Measurements from ENCODE around the gene PPP1CB.
A peak's percentile ranks its signal among the peaks of the same experiment; 100 is the strongest.
"Not testable (repeated sequence)": the region's sequence is repeated elsewhere in the genome, so short reads cannot be mapped to it uniquely, and the experiment has no call there.

The PPP1CB gene

DNA sequence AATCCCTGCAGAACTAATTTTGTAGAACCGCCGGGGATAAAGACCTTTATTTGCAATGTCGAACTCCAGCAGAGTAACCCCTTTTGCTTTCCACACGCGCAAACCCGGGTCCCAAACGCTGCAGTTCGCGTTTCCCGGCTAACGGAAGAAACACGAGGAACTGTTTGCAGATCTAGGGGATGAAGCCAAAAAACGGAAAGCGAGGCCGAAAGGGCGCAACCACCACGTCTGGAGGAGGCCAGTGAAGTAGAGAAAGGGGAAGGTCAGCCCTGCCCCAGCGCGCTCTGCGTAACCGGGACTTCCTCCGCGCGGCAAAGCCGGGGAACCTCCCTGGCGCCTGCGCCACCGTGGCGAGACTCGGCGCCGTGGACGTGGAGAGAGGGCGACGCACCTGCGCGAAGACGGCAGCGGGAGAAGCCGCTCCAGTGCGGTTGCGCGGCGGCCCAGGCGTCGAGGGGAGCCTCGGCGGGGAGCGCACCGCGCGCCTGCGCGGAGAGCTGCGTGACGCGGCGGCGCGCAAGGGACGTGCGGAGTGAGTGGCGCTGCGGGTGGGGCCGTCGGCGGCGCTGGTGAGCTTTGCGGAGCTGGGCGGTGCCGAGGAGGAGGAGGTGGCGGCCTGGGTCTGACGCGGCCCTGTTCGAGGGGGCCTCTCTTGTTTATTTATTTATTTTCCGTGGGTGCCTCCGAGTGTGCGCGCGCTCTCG lies at the start of gene PPP1CB:
TSS of gene PPP1CB (plus strand) at position 579 of the 704 bp plus-strand sequence. CDS start 295 bp downstream, outside the sequence.
- DNase-seq: peak; percentile 98

DNA sequence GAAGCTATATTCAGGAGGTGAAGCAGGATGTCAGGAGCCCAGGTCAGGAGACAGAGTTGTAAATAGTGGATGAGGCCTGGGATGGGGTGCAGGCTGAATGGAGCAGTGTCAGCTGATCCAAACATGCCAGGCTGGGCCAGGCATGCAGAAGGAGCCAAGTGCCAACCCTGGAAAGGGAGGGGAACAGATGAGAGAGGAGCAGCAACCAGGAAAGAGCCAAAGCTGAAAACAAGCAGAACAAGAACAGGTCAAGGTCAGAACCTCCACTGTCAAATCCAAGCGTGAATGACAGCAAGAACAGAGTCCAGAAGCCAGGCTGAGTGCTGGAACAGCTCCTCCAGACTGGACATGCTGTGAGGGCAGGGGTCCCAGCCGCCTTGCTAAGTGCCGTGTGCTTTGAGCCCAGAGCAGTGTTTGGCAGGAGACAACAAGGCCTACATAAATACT lies 49.2 kb upstream of the PPP1CB start:
- no peak for DNase-seq

DNA sequence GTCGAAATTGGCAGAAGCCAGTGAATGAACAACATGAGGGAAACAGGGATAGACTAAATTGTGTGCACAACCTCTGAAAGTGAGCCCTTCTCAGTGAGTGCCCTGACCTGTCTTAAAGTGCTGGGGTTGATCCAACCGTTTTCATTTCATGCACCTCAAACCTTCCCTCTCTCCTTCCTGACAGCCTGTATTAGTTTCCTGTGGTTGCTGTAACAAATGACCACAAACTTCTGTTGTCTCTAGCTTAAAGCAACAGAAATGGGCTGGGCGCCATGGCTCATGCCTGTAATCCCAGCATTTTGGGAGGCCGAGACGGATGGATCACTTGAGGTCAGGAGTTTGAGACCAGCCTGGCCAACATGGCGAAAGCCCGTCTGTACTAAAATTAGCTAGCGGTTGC lies 48.8 kb upstream of the PPP1CB start:
- DNase-seq: no peak

DNA sequence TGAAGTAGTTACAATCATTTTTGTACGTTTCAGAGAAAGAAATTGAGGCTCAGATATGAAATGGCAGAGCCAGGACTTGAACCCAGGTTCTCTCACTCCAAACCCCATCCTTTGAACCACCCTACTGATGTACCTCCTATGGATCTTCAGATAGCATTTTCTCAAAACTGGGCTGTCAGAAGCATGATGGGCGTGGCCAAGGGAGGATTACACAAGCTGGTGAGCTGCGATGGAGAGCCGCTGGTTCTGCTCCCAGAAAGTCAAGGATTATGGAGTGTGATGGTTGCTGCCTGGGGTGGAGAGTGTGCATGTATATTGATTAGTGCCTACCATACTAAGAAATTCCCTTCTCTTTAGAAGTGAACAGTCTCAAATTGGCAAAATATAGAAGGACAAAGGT lies 47.0 kb upstream of the PPP1CB start:
- no peak for DNase-seq

DNA sequence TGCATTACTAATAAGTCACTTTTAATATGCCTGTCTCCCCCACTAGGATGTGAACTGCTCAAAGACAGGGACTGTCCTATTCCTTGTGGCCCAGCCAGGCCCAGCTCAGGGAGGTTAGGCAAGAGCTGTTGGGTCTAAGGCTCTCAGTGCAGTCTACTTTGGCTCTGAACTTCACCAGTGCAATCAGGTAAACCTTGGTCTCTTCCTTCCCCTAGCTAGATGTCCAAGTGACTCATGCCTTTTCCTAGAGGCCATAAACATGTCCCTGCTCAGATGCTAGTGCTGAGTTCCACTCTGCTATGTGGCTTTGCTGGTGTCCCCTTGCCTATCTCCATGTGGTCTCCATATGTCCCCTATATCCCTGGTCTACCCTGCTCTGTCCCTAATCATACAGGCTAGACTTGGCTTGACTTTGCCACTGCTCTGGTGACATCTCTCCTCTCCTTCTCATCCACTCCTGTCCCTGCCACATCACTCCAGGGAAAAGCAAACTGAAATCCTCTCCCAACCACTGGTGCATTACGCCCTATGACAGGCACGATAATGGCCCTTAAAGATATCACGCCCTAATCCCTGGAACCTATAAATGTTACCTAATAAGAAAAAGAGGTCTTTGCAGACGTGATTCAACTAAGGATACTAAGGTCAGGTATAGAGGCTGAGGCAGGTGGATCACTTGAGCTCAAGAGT lies 45.7 kb upstream of the PPP1CB start:
- DNase-seq: no peak

DNA sequence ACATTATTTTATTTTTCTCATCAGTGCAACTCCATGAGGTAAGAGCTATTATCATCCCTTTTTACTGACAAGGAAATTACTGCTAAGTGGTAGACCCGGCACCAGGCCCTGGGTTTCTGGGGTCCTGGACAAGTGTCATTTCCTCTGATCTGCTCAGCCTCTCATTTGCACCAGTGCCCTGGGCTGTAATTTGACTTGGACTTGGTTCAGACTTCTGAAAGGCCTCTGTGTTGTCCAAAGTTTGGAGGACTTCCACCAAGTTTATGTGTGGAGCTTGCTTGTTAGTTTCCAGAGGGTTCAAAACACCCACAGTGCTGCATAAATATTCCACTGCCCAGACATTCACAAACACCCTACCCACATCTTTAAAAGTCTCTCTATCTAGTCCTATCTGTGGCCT lies 44.0 kb upstream of the PPP1CB start:
- DNase-seq: no peak

DNA sequence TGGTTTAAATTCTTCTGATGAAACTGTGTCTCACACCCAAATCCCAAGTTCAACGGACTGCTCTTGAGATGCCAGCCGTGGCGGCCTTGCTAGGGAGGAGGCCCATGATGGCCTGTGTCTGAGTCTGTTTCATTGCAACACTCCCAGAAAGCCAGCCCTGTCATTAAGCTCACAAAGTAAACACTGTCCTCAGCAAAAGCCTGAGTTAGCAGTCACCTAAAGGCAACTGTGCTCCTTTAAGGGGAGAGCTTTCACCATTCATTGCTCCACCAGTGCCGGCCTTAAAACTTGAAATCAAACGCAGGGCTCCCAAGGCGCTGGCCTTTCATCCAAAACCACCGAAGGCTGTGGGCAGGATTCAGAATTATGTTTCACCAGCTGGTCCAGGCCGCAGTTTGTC lies 42.5 kb upstream of the PPP1CB start:
- no peak for DNase-seq

DNA sequence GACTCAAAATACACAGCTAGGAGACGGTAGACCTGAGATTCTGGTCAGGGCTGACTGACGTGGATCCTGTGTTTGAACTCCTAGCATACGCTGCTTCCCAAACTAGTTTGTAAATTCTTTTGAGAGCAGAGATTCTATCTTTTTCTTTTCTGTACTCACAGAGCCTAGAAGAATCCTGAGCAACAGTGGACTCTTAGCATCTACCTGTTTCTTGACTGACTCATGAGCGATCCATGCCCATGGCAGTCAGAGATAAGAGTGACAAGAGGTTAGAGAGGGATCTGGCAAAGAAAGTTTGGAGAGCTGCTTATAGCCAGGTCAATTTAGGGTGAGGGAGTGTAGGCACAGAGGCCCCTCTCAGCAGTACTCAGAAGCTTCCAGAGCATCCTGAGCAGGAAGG lies 41.1 kb upstream of the PPP1CB start:
- no peak for DNase-seq

DNA sequence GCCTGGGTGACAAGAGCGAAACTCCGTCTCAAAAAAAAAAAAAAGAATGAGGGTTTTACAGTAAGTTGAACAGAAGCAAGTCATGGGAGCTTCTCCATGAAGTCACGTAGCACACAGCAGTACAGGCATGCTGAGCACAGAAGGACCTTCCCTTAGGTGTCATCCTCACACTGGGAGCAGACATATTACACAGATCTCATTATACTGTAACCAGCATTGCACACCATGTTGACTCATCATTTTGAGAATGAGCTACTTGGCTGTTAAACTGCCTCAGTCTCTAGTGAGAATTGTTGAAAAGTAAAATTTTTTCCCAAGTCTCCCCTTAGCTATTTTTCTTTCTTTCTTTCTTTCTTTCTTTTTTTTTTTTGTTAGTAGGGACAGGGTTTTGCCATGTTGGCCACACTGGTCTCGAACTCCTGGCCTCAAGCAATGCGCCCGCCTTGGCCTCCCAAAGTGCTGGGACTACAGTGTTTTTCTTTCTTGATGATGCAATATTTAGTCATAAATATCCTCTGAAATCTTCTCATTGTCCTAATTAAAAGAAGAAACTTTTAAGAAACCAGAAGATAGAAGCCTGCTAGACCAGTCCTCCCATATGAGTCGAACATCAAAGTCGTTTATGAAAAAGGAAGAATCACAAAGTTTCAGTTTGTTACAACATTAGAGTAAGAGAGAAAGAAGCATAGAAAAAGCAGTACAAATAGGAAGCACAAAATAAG lies 37.9 kb upstream of the PPP1CB start:
- no peak for DNase-seq

DNA sequence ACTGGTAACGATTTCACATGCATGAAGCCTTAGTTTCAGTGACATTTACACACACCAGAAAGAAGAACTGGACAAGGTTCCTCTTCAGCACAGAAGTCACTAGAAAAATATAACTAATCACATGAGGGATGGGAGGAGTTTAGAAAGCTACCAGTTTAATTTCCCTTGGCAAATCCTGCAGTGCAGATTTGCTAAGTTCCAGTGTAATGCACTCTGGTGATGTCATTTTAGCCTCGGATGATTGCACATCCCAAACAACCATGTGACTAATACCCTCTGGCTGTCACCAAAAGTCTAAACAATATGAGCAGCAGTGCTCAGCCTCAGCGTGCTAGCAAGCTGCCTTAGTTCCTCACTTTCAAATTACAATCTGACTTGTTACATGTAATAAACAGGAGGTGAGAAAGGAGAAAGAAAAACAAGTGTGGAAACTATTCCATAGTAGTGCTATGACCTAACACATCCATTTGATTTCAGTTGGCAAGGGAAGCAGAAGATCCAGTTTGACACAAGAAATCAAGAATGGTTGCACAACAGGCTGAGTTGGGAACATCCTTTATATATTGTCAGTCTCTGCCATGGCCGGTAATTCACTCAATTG lies 35.3 kb upstream of the PPP1CB start:
- peak; percentile 56 for DNase-seq

DNA sequence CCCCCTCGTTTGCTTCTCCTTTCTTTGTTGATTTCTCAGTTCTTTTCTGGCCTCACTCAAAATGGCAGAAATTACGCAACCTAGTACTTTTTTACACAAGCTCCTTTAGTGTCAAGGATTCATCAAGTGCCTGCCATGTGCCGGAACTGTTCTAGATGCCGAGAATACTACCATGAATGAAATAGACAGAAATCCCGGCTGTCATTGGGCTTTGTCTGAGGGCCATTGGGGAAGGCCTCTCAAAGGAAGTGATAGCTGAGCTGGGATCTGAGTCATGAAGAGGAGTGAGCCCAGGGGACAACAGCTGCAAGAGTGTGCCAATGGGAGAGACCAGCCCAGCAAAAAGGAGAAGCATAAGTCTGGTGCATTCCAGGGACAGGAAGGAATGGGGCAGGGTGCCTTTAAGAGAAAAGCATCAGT lies 34.3 kb upstream of the PPP1CB start:
- DNase-seq: no peak

DNA sequence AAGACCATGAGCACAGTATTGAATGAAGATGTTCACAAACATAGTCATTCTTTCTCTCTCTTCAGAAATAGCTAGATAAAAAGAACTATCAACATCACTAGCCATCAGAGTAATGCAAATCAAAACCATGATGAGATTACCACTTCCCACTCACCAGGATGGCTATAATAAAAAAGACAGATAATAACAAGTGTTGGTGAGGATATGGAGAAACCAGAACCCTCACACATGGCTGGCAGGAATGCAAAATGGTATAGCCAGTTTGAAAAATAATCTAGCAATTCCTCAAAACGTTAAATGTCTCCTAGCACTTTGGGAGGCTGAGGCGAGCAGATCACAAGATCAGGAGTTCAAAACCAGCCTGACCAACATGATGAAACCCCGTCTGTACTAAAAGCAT lies 31.3 kb upstream of the PPP1CB start:
- no peak for DNase-seq

DNA sequence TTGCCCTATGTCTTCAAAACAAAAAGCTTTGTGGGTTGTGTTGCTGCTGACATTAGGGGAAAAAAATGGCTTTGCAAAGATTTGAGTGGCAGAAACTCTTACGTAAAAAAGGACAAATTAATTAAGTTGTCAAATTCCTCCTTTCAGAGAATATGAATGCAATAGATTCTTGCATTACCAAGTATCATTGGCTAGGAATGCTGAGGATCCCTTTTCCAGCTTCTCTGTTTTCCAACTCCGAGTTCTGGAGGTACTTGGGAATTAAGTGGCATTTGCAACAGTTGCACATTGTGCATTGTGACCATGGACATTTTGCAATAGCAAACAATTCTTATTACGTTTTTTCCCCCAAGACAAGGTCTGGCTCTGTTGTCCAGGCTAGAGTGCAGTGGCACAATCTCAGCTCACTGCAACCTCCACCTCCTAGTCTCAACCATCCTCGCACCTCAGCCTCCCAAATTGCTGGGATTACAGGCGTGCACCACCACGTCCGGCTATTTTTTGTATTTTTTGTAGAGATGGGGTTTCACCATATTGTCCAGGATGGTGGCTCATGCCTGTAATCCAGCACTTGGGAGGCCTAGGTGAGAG lies 29.9 kb upstream of the PPP1CB start:
- no peak for DNase-seq

DNA sequence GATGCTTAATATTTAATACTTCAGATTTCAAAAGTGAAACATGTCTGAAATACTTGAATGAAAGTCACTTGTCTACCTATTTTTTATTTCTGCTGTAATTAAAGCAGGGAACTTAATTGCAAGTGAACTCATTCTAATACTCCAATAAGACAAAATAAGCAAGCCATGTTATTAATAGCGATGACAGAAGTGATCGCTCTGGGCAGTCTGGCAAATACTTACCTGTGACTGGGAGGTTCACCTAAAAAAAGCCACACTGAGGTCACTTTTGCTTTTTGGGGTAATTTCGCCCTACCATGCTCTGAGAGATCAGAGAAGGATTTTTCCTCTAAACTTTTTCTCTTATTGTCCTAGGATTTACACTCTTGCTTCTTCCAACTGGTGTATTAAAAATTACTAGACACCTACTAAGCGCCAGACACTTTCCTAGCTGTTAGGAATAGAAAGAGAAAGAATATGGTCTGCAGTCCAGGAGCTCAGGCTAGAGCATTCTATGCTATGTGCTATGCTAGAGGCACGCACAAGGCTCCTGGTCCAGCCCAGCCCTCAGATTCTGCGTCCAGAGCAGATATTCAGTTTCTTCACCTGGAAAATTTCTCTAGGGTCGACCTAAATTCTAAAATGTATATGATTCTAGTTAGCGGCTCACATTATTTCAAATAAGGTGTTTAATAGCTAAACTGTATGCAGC lies 26.5 kb upstream of the PPP1CB start:
- DNase-seq: no peak

DNA sequence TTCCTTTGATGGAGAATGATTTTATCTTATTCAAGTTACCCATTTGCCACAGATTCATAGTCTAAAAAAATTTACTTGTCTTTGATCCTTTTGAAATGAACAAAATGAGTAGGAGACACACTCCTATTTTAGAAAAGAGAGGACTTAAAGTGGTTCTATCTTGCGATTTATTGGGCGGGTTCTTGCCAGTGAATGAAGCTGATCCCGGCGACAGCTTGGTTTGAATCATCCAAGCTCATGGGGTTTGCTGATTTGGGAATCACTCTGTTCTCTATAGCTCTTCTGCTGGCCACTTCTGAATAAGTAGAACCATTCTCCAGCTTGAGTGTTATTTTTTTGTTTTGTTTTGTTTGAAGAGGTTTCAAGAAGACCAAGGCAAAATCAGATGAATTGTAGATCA lies 25.5 kb upstream of the PPP1CB start:
- DNase-seq: no peak

DNA sequence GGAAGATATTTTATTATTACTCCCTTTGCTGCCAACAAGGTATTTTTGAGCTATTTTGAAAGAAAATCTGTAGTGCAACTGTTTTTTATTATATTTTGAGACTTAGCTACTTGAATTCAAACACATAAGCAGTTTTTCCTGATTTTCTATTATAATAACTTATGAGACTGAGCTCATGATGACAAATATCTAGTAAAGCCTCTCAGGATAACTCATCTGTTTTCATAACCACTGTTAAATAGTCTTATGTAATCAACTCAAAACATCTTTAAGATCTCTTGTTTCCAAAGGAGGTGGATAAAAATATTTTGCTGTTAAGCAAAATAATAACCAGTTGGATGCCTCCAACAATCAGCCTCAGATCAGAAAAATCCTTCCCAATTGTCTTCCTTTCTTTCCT lies 21.9 kb upstream of the PPP1CB start:
- DNase-seq: no peak

DNA sequence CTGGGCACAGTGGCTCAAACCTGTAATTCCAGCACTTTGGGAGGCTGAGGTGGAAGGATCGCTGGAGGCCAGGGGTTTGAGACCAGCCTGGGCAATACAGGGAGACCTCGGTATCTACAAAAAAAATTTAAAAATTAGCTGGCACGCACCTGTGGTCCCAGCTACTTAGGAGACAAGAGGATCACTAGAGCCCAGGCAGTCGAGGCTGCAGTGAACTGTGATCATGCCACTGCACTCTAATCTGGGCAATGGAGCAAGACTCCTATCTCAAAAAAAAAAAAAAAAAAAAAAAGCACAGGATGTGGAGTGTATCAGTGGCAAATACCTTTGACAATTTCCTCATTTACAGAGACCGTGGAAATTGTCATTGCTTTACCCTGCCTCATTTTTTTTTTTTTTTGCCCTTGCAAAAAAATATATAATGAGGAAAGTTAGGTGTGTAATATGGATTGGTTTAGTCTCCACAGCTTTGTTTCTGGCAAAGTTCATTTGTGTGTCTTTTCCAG lies 20.9 kb upstream of the PPP1CB start:
- no peak for DNase-seq

DNA sequence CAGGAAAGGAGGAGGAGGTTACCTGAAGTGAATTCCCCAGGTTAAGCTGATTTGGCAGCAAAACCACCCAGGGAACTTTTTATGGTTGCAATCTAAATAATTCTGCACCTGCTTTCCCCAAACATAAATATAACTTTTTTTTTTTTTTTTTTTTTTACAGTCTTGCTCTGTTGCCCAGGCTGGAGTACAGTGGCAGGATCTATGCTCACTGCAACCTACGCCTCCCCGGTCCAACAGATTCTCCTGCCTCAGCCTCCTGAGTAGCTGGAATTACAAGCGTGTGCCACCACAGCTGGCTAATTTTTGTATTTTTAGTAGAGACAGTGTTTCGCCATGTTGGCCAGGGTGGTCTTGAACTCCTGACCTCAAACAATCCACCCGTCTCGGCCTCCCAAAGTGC lies 16.1 kb upstream of the PPP1CB start:
- no peak for DNase-seq

DNA sequence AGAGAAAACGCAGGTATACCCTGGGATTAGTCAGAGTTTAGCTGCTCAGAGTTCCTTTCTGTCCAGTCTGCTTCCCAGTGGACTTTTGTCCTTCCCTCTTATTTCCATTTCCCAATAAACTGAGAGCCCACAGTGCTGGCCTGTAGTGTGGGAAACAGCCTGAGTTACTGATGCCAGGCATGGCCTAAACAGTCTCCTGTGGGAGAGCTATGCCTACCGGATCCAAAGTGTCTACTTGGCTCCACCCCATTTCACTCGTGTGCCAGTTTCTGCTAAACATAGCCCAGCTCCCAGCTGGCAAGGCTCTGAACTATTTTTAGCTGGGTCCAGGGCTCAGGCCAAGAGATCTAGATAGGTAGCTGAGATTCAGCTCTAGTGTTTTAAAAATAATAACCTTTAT lies 15.6 kb upstream of the PPP1CB start:
- DNase-seq: no peak

DNA sequence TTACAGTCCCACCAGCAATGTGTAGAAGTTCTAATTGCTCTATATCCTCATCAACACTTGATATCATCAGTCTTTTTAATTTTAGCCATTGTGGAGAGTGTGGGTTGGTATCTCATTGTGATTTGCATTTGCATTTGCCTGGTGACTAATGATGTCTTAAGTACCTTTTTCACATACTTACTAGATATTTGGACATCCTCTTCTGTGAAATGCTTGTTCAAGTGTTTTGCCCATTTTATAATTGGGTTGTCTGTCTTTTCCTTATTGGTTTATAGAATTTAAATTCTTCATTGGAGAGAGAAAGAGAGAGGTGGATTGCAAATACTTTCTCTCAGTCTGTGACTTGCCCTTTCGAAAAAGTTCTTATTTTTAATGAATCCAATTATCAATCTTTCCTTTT lies 14.0 kb upstream of the PPP1CB start:
- DNase-seq: no peak

DNA sequence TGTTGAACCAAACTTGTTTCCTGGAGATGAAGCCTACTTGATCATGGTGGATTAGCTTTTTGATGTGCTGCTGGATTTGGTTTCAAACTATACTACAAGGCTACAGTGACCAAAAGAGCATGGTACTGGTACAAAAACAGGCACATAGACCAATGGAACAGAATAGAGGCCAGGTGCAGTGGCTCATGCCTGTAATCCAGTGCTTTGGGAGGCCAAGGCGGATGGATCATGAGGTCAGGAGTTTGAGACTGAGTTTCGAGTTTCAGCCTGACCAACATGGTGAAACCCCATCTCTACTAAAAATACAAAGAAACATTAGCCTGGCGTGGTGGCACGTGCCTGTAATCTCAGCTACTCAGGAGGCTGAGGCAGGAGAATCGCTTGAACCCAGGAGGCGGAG lies 9.0 kb upstream of the PPP1CB start:
- DNase-seq: not testable (repeated sequence)

DNA sequence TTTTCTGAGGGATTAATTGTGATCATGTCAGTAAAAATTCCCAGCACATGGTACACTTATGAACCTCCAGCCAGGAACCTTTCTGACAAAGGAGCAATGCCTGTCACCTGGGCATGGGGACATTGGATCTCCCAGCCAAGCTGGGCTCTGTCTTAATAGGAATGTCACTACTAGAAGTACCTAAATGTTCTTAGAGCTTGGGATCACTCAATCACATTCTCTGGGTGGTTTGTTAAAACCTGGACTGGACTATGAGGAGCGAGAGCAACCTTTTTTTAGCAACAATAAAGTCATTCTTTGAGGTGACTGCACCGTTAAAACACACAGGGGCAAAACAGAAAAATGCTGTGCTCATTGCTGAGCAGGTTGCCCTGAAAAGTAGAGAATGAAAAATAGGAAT lies 6.4 kb upstream of the PPP1CB start:
- no peak for DNase-seq
